ENCODE measurements around the gene UQCC5.

UQCC5 gene

GRCh38 chr3:52535411-52536111 lies 844 bp upstream of the UQCC5 start:
- DNase-seq, result peak; percentile 22

GRCh38 chr3:52536112-52536368 lies 365 bp upstream of the UQCC5 start:
- DNase-seq, result no peak

- no peak for DNase-seq
These were observed 788 bp downstream of the UQCC5 start for GRCh38 chr3:52537165-52537620.

- DNase-seq, result no peak
These were observed 1.5 kb downstream of the UQCC5 start for GRCh38 chr3:52537726-52538421.

GRCh38 chr3:52539010-52539653 lies 2.7 kb downstream of the UQCC5 start:
- no peak for DNase-seq

GRCh38 chr3:52541050-52541449 lies 4.6 kb downstream of the UQCC5 start:
- DNase-seq, result no peak

GRCh38 chr3:52544937-52545336 lies 8.5 kb downstream of the UQCC5 start:
- no peak for DNase-seq

- no peak for DNase-seq
These were observed 9.9 kb downstream of the UQCC5 start for GRCh38 chr3:52546111-52546901.

- DNase-seq, result no peak
These were observed 10.7 kb downstream of the UQCC5 start for GRCh38 chr3:52547143-52547542.

- no peak for DNase-seq
These were observed 14.7 kb downstream of the UQCC5 start for GRCh38 chr3:52551118-52551517.

GRCh38 chr3:52552089-52552488 lies 15.7 kb downstream of the UQCC5 start:
- no peak for DNase-seq

GRCh38 chr3:52554026-52554755 lies 17.8 kb downstream of the UQCC5 start:
- DNase-seq, result no peak

GRCh38 chr3:52555056-52555455 lies 18.7 kb downstream of the UQCC5 start:
- no peak for DNase-seq

- DNase-seq, result no peak
These were observed 20.9 kb downstream of the UQCC5 start for GRCh38 chr3:52557011-52557960.

- DNase-seq, result no peak
These were observed 22.0 kb downstream of the UQCC5 start for GRCh38 chr3:52558436-52558835.

GRCh38 chr3:52561028-52561747 lies 24.8 kb downstream of the UQCC5 start:
- no peak for DNase-seq

GRCh38 chr3:52563984-52564383 lies 27.6 kb downstream of the UQCC5 start:
- no peak for DNase-seq

GRCh38 chr3:52568069-52568468 lies 31.7 kb downstream of the UQCC5 start:
- no peak for DNase-seq

- no peak for DNase-seq
These were observed 33.7 kb downstream of the UQCC5 start for GRCh38 chr3:52570076-52570475.

- DNase-seq, result no peak
These were observed 35.8 kb downstream of the UQCC5 start for GRCh38 chr3:52572221-52572620.
